ENCODE data around the gene YIPF6. TPM values are rescaled to one million over a fixed set of nuclear protein-coding genes. Genes with fewer than 3 reads are reported as not detected.
"Not testable (repeated sequence)": the region's sequence is repeated elsewhere in the genome, so short reads cannot be mapped to it uniquely, and the experiment has no call there.

Gene YIPF6
- total and polyA plus RNA-seq, 9 donors, result 22.1 to 29.7 (median 26.5) TPM

DNA sequence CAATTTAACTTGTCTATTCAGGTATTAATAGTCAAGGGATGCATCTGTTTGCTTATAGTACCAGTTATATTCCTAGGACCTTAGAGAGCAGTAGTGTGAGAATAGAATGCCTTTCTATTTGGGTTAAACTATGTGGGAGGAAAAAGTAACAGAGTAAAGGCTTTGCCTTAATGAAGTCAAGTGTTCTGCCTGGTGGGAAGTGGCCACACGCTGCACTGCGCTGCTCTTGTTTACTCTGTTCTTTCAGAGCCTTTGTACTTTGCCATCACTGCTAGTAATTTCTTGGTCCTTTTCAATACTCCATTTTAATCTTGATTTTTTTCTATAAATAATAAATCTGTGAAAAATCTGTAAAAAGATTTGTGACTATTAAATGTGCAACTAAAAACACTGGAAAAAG, 38.0 kb downstream of the YIPF6 start:
- Histone ChIP-seq H3K27me3 (ENCODE audit: control insufficient read depth, insufficient read depth, low read length) (no peaks in the 10 kb centered on the region), H3K4me3 (ENCODE audit: low read length) (no peak overlapping the region), H3K36me3 (ENCODE audit: control insufficient read depth, insufficient read depth, low read length) (no peaks in the 10 kb centered on the region), H3K4me1 (ENCODE audit: control insufficient read depth, insufficient read depth, low read length) (no peaks in the 10 kb centered on the region), H3K27ac (ENCODE audit: low read length) (no peak overlapping the region), H3K9me3 (replicated peaks; ENCODE audit: control insufficient read depth, low read depth, low read length) (no peaks in the 10 kb centered on the region)
- no peak for DNase-seq
- WGBS (ENCODE audit: insufficient coverage), result no CpG with 5 or more reads among the region's 2 CpGs

DNA sequence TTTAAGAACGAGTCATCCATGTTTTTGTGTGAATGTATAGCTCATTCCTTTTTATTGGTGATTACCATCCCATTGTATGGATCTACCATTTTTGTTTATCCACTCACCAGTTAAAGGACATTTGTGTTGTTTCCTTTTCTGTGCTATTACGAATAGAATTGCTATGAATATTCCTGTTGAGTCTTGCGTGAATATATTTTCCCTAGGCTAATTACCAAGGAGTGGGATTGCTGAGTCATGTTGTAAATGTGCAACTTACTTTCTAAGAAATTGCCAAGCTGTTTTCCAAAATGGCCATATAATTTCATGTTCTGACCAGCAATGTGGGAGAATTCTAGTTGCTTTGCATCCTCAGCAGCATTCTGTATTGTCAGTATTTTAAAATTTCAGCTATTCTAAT, 51.3 kb downstream of the YIPF6 start:
- H3K9me3 ChIP-seq (replicated peaks; ENCODE audit: control insufficient read depth, low read depth, low read length), result no peaks in the 10 kb centered on the region
- WGBS (ENCODE audit: insufficient coverage), result no CpG with 5 or more reads among the region's 3 CpGs

DNA sequence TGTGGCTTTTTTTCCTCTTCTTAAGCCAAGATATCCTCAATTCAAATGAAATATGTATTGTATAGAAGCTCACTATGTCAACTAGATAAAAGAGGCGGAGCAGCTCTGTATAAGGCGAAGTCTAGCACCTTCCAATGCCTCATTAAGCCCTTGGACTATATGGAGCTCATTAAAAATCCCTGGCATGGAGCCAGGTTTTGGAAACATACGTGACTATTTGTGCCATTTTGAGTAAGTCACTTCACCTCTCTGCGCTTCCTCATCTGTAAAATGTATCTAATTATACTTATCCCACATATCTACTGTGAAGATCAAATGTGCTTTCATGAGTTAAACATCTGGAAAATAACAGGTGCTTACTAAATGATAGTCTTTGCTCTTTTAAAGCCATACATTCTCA, 57.2 kb downstream of the YIPF6 start:
- no peaks in the 10 kb centered on the region for H3K4me1 ChIP-seq (ENCODE audit: control insufficient read depth, insufficient read depth, low read length)
- no peak overlapping the region for H3K4me3 ChIP-seq (ENCODE audit: low read length)
- peaks cover 2% of the 10 kb centered on the region for H3K27me3 ChIP-seq (ENCODE audit: control insufficient read depth, insufficient read depth, low read length)
- no peak for DNase-seq
- H3K27ac ChIP-seq (ENCODE audit: low read length), result no peak overlapping the region
- H3K36me3 ChIP-seq (ENCODE audit: control insufficient read depth, insufficient read depth, low read length), result no peaks in the 10 kb centered on the region
- 86% methylated on average over 1 of the region's 4 CpGs for WGBS (ENCODE audit: insufficient coverage)
- H3K9me3 ChIP-seq (replicated peaks; ENCODE audit: control insufficient read depth, low read depth, low read length), result no peaks in the 10 kb centered on the region

More for the DNA sequence above, 51.3 kb downstream of the YIPF6 start:
- Histone ChIP-seq H3K4me1 (ENCODE audit: control insufficient read depth, insufficient read depth, low read length) (no peaks in the 10 kb centered on the region), H3K36me3 (ENCODE audit: control insufficient read depth, insufficient read depth, low read length) (no peaks in the 10 kb centered on the region), H3K4me3 (ENCODE audit: low read length) (no peak overlapping the region), H3K27me3 (ENCODE audit: control insufficient read depth, insufficient read depth, low read length) (peaks cover 2% of the 10 kb centered on the region), H3K27ac (ENCODE audit: low read length) (no peak overlapping the region)
- DNase-seq, result no peak

DNA sequence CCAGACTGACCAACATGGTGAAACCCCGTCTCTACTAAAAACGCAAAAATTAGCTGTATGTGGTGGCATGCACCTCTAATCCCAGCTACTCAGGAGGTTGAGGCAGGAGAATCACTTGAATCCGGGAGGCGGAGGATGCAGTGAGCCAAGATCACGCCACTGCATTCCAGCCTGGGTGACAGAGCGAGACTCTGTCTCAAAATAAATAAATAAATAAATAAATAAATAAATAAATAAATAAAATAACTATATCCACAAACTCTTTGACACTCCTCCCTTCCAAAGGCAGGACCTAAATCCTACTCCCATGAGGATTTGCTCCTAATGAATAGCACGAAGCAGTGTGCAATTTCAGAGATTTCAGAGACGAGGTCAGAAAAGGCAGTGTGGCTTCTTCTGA, 58.3 kb downstream of the YIPF6 start:
- H3K4me3 ChIP-seq (ENCODE audit: low read length); H3K9me3 ChIP-seq (replicated peaks; ENCODE audit: control insufficient read depth, low read depth, low read length); H3K27me3 ChIP-seq (ENCODE audit: control insufficient read depth, insufficient read depth, low read length); H3K27ac ChIP-seq (ENCODE audit: low read length); H3K4me1 ChIP-seq (ENCODE audit: control insufficient read depth, insufficient read depth, low read length); H3K36me3 ChIP-seq (ENCODE audit: control insufficient read depth, insufficient read depth, low read length); DNase-seq: not testable (repeated sequence)
- 81% methylated on average over 3 of the region's 8 CpGs for WGBS (ENCODE audit: insufficient coverage)

DNA sequence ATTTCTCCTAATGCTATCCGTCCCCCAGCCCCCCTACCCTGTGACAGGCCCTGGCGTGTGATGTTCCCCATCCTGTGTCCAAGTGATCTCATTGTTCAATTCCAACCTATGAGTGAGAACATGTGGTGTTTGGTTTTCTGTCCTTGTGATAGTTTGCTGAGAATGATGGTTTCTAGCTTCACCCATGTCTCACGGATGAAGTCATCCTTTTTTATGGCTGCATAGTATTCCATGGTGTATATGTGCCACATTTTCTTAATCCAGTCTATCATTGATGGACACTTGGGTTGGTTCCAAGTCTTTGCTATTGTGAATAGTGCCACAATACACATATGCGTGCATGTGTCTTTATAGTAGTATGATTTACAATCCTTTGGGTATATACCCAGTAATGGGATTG, 61.1 kb downstream of the YIPF6 start:
- not testable (repeated sequence) for H3K4me1 ChIP-seq (ENCODE audit: control insufficient read depth, insufficient read depth, low read length); H3K27ac ChIP-seq (ENCODE audit: low read length); H3K27me3 ChIP-seq (ENCODE audit: control insufficient read depth, insufficient read depth, low read length); H3K36me3 ChIP-seq (ENCODE audit: control insufficient read depth, insufficient read depth, low read length); DNase-seq; H3K9me3 ChIP-seq (replicated peaks; ENCODE audit: control insufficient read depth, low read depth, low read length); H3K4me3 ChIP-seq (ENCODE audit: low read length)
- no CpG with 5 or more reads among the region's 4 CpGs for WGBS (ENCODE audit: insufficient coverage)

DNA sequence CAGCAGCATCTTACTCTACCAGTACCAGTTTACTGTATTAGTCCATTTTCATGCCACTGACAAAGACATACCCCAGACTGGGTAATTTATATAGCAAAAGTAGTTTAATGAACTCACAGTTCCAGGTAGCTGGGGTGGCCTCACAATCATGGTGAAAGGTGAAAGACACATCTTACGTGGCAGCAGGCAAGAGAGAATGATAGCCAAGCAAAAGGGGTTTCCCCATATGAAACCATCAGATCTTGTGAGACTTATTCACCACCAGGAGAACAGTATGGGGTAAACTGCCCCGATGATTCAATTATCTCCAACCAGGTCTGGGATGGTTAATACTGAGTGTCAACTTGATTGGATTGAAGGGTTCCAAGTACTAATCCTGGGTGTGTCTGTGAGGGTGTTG, 69.3 kb downstream of the YIPF6 start:
- Histone ChIP-seq H3K27me3 (ENCODE audit: control insufficient read depth, insufficient read depth, low read length) (no peaks in the 10 kb centered on the region), H3K27ac (ENCODE audit: low read length) (no peak overlapping the region), H3K36me3 (ENCODE audit: control insufficient read depth, insufficient read depth, low read length) (no peaks in the 10 kb centered on the region), H3K4me1 (ENCODE audit: control insufficient read depth, insufficient read depth, low read length) (no peaks in the 10 kb centered on the region), H3K9me3 (replicated peaks; ENCODE audit: control insufficient read depth, low read depth, low read length) (no peaks in the 10 kb centered on the region), H3K4me3 (ENCODE audit: low read length) (no peak overlapping the region)
- WGBS (ENCODE audit: insufficient coverage), result 83% methylated on average over 1 of the region's 2 CpGs
- DNase-seq, result no peak

DNA sequence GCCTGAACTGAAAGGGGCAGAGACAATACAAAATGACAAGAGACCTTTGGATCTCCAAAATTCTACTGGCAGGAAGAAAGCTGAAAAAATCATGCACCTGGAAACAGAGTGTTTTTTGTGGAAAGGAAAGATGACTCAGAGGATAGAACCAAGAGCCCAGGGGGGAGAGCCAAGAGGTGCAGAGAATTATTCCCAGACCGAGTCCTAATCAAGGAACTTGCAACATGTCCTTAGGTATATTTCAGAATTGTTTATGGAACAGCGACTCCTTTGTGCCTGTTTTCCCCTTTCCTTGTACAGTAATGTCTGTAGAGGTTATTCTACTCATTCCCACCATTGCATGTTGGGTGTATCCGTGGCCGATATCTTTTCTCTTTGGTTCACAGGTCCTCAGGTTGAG, 71.7 kb downstream of the YIPF6 start:
- DNase-seq, result no peak
- Histone ChIP-seq H3K4me1 (ENCODE audit: control insufficient read depth, insufficient read depth, low read length) (no peaks in the 10 kb centered on the region), H3K36me3 (ENCODE audit: control insufficient read depth, insufficient read depth, low read length) (no peaks in the 10 kb centered on the region), H3K27ac (ENCODE audit: low read length) (no peak overlapping the region), H3K27me3 (ENCODE audit: control insufficient read depth, insufficient read depth, low read length) (no peaks in the 10 kb centered on the region), H3K4me3 (ENCODE audit: low read length) (no peak overlapping the region), H3K9me3 (replicated peaks; ENCODE audit: control insufficient read depth, low read depth, low read length) (no peaks in the 10 kb centered on the region)
- no CpG with 5 or more reads among the region's 4 CpGs for WGBS (ENCODE audit: insufficient coverage)

DNA sequence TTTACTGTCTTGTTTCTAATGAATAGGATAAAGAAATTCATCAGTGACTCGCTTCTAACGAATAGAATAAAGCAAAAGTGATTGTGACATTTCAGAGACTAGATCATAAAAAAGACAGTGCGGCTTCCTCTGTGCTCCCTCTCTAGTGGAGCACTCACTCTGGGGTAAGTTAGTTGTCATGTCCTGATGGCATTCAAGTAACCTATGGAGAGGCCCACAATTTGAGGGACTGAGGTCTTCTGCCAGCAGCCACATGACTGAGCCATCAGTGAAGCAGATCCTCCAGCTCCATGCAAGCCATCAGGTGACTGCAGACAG, 72.4 kb downstream of the YIPF6 start:
- H3K4me3 ChIP-seq (ENCODE audit: low read length), result no peak overlapping the region
- H3K27me3 ChIP-seq (ENCODE audit: control insufficient read depth, insufficient read depth, low read length), result no peaks in the 10 kb centered on the region
- no peaks in the 10 kb centered on the region for H3K9me3 ChIP-seq (replicated peaks; ENCODE audit: control insufficient read depth, low read depth, low read length)
- WGBS (ENCODE audit: insufficient coverage), result 46% methylated on average over 2 of the region's 3 CpGs
- DNase-seq, result no peak
- H3K27ac ChIP-seq (ENCODE audit: low read length), result no peak overlapping the region
- H3K36me3 ChIP-seq (ENCODE audit: control insufficient read depth, insufficient read depth, low read length), result no peaks in the 10 kb centered on the region
- H3K4me1 ChIP-seq (ENCODE audit: control insufficient read depth, insufficient read depth, low read length), result no peaks in the 10 kb centered on the region

DNA sequence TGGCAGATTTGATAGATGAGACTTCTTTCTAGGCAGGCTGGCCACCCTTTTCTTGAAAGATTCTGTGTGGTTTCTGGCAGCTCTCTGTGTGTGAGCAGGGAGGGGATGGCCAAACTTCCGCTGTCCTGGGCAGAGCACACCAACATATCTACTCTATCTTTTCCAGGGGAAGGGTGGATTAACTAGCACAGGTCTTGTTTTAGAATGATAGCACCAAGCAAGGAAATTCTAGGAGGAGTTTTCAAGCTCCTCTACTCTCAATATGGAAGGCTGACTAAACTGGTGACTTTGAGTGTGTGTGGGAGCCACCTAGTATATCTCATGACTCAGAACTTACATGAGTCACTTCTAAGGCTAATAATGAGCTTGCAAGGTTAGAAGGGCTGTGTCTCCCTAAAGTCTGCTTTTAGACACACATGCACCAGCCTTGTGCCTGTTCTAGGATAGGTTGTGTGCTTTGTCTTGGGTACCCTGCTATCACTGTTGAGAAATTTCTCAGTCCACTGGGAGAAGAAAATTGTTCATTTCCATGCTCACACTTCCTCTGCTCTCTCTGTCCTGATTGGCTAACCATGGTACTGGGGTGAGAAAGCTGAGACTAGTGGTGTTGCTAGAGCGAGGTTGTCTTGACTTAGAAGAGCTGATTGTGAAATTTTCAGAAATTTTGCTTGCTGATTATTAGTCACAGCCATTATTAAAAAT, 72.9 kb downstream of the YIPF6 start:
- Histone ChIP-seq H3K36me3 (ENCODE audit: control insufficient read depth, insufficient read depth, low read length) (no peaks in the 10 kb centered on the region), H3K27ac (ENCODE audit: low read length) (no peak overlapping the region), H3K4me1 (ENCODE audit: control insufficient read depth, insufficient read depth, low read length) (no peaks in the 10 kb centered on the region), H3K4me3 (ENCODE audit: low read length) (no peak overlapping the region), H3K27me3 (ENCODE audit: control insufficient read depth, insufficient read depth, low read length) (no peaks in the 10 kb centered on the region), H3K9me3 (replicated peaks; ENCODE audit: control insufficient read depth, low read depth, low read length) (no peaks in the 10 kb centered on the region)
- no CpG with 5 or more reads among the region's 2 CpGs for WGBS (ENCODE audit: insufficient coverage)
- no peak for DNase-seq

DNA sequence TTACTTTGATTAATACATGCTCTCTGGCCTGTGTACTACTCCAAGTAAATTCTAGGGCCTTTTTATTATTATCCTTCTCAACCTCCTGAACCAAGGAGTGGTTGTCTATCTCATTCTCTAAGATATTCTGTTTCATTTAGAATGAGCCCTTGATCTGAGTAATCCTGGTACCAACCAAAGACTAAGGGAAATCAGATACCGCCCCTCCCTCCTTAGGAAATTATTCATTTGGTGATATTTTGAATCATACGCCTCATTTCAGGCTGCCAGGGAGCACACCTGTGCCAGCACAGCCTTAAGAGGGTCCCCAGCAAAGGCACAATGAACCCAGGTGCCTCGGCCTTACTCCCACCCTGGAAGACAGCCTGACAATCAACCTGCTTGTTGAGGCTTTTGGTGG, 75.4 kb downstream of the YIPF6 start:
- no peak overlapping the region for H3K4me3 ChIP-seq (ENCODE audit: low read length)
- no peaks in the 10 kb centered on the region for H3K27me3 ChIP-seq (ENCODE audit: control insufficient read depth, insufficient read depth, low read length)
- no peaks in the 10 kb centered on the region for H3K9me3 ChIP-seq (replicated peaks; ENCODE audit: control insufficient read depth, low read depth, low read length)
- H3K4me1 ChIP-seq (ENCODE audit: control insufficient read depth, insufficient read depth, low read length), result no peaks in the 10 kb centered on the region
- DNase-seq, result no peak
- 80% methylated on average over 1 of the region's 3 CpGs for WGBS (ENCODE audit: insufficient coverage)
- H3K36me3 ChIP-seq (ENCODE audit: control insufficient read depth, insufficient read depth, low read length), result no peaks in the 10 kb centered on the region
- H3K27ac ChIP-seq (ENCODE audit: low read length), result no peak overlapping the region

DNA sequence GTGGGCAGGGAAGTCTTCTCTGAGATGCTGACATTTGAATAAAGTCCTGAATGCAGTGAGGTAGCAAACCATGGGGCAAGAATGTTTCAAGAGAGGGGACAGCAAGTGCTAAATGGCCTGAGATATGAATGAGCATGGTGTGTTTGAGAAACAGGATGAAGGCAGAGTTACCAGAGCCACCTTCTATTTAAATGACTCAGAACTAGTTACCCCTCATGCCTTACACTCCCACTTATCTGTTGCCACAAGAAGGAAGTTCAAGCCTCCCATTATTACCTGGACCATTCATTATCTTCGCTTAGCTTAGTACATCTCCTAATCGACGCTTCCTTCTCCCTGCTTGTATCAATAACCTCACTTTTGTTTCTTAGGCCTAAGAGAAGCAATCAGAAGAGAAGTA, 81.0 kb downstream of the YIPF6 start:
- no peak for DNase-seq
- no peaks in the 10 kb centered on the region for H3K36me3 ChIP-seq (ENCODE audit: control insufficient read depth, insufficient read depth, low read length)
- H3K9me3 ChIP-seq (replicated peaks; ENCODE audit: control insufficient read depth, low read depth, low read length), result no peaks in the 10 kb centered on the region
- H3K4me1 ChIP-seq (ENCODE audit: control insufficient read depth, insufficient read depth, low read length), result no peaks in the 10 kb centered on the region
- H3K27ac ChIP-seq (ENCODE audit: low read length), result no peak overlapping the region
- H3K27me3 ChIP-seq (ENCODE audit: control insufficient read depth, insufficient read depth, low read length), result peaks cover 6% of the 10 kb centered on the region
- no peak overlapping the region for H3K4me3 ChIP-seq (ENCODE audit: low read length)
- WGBS (ENCODE audit: insufficient coverage), result 84% methylated on average over 3 of the region's 3 CpGs

Measured in muscle of leg (tissue), 11 donors.